Panc1 (cell line): ENCODE data around the gene FAM107B. TPM values are rescaled to one million over a fixed set of nuclear protein-coding genes. Genes with fewer than 3 reads are reported as not detected.

Experiments
- ATAC-seq: fragments of 200-7000 bp; cut with Tn5 transposase; 2 replicates; pipeline ENCODE4 v1.9.1; 2020; ENCODE audit warnings: mild to moderate bottlenecking, moderate library complexity
- BruUV-seq: library from RNA; stranded (reverse); fragments of 400-500 nt; replicated peaks from 2 replicates; lab custom pipeline; 2021; lab: Mats Ljungman, UMichigan
- CTCF ChIA-PET: fragments of 300-600 bp; sonication (Branson Sonifier 250); formaldehyde crosslinking; loops from one replicate; lab custom pipeline; 2022; ENCODE audit warnings: antibody characterized with exemption; lab: Charles Lee
- POLR2A ChIA-PET: fragments of 300-600 bp; sonication (Branson Sonifier 250); formaldehyde crosslinking; loops from one replicate; lab custom pipeline; 2022; ENCODE audit warnings: antibody characterized with exemption; lab: Charles Lee
- DNase-seq: peaks from one replicate; pipeline ENCODE4 v3.0.0-alpha.2; 2010; ENCODE audit warnings: low read depth, low spot score
- H3K27ac ChIP-seq: 2 replicates; pipeline ENCODE4 v1.5.1; 2011; ENCODE audit warnings: mild to moderate bottlenecking, low read length, inconsistent platforms
- H3K27me3 ChIP-seq: fragments of 200-500 bp; sonication (Bioruptor generic); 2 replicates; pipeline ENCODE4 v1.6.0; 2014; ENCODE audit warnings: low read length, inconsistent platforms; ENCODE audit not compliant: control insufficient read depth, insufficient read depth
- H3K36me3 ChIP-seq: fragments of 200-500 bp; sonication (Bioruptor generic); 2 replicates; pipeline ENCODE4 v1.5.1; 2014; ENCODE audit warnings: inconsistent platforms, mild to moderate bottlenecking, low read length, moderate library complexity; ENCODE audit not compliant: control insufficient read depth, insufficient read depth
- H3K4me1 ChIP-seq: 2 replicates; pipeline ENCODE4 v1.5.1; 2011; ENCODE audit warnings: inconsistent platforms, mild to moderate bottlenecking, low read length, moderate library complexity; ENCODE audit not compliant: control insufficient read depth, insufficient read depth
- H3K4me3 ChIP-seq, 2 experiments: 2 replicates each; pipeline ENCODE4 v1.5.1; 2011 to 2012; ENCODE audit warnings: low read depth in 2 of 2, low read length in 2 of 2, mild to moderate bottlenecking in 2 of 2, inconsistent platforms in 1 of 2, moderate library complexity in 1 of 2
- H3K9me3 ChIP-seq: fragments of 200-500 bp; sonication (Bioruptor generic); 2 replicates; pipeline ENCODE4 v1.5.1; 2014; ENCODE audit warnings: low read depth, mild to moderate bottlenecking, inconsistent platforms, low read length, moderate library complexity; ENCODE audit not compliant: control insufficient read depth, insufficient read depth
- POLR2AphosphoS5 ChIP-seq: IDR thresholded peaks from 2 replicates; pipeline ENCODE4 v1.6.1; 2012; ENCODE audit warnings: mild to moderate bottlenecking, low read depth, low read length, moderate library complexity
- SIN3A ChIP-seq: IDR thresholded peaks from 2 replicates; pipeline ENCODE4 v1.6.1; 2012; ENCODE audit warnings: low read depth, mild to moderate bottlenecking, low read length, moderate library complexity, borderline replicate concordance; ENCODE audit not compliant: insufficient read depth
- TCF7L2 ChIP-seq: IDR thresholded peaks from 2 replicates; pipeline ENCODE4 v1.6.1; 2011; ENCODE audit warnings: mild to moderate bottlenecking, low read depth, low read length, inconsistent platforms
- in situ Hi-C: cut with HindIII; loops from 2 replicates; pipeline ENCODE4 v1.10.0; 2016; ENCODE audit warnings: low sequenced_read_pairs, low pct_unique_long_range_greater_than_20kb
- intact Hi-C: fragments of 100-400 bp; cut with micrococcal nuclease; formaldehyde crosslinking; loops from one replicate; pipeline ENCODE4 v1.10.0; 2022; ENCODE audit not compliant: unreplicated experiment
- total RNA-seq: library from RNA; stranded (reverse); gene quantifications from one replicate; pipeline ENCODE4 v1.2.1, GENCODE V29; 2021; ENCODE audit not compliant: unreplicated experiment
- TF ChIP-seq, protein P1 (sequence below), 2 experiments: IDR thresholded peaks; 2 replicates each; pipeline ENCODE4 v1.6.1; 2011 to 2012; ENCODE audit warnings: low read depth in 2 of 2, control low read depth in 1 of 2, low read length in 1 of 2, mild to moderate bottlenecking in 1 of 2, moderate library complexity in 1 of 2; ENCODE audit not compliant: insufficient read depth in 1 of 2
- TF ChIP-seq, protein P2 (sequence below): fragments of 450-650 bp; IDR thresholded peaks from 2 replicates; pipeline ENCODE4 v1.5.1; 2017; ENCODE audit warnings: mild to moderate bottlenecking

FAM107B gene
- total RNA-seq, 1 experiment from 2014 or later, result 13.4 TPM

DNA sequence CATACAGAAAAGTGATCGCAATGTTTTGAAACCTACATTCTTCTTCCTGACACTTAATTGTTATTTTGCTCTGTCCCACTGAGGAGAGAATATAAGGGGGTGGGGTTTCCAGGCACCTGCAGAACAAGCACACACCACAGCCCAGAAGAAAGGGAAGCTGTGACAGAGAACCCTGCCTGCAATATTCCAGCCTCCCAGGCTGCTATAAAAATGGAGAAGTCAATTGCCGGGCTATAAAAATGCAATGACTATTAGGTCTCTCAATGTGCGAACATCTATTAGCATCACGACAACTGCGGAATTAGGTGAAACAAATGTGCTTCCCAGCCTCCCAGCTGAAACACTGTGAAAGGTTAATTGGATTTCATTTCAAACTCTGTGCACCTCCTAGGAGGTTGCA, 298.7 kb downstream of the FAM107B start:
- TF ChIP-seq, protein P1, sequence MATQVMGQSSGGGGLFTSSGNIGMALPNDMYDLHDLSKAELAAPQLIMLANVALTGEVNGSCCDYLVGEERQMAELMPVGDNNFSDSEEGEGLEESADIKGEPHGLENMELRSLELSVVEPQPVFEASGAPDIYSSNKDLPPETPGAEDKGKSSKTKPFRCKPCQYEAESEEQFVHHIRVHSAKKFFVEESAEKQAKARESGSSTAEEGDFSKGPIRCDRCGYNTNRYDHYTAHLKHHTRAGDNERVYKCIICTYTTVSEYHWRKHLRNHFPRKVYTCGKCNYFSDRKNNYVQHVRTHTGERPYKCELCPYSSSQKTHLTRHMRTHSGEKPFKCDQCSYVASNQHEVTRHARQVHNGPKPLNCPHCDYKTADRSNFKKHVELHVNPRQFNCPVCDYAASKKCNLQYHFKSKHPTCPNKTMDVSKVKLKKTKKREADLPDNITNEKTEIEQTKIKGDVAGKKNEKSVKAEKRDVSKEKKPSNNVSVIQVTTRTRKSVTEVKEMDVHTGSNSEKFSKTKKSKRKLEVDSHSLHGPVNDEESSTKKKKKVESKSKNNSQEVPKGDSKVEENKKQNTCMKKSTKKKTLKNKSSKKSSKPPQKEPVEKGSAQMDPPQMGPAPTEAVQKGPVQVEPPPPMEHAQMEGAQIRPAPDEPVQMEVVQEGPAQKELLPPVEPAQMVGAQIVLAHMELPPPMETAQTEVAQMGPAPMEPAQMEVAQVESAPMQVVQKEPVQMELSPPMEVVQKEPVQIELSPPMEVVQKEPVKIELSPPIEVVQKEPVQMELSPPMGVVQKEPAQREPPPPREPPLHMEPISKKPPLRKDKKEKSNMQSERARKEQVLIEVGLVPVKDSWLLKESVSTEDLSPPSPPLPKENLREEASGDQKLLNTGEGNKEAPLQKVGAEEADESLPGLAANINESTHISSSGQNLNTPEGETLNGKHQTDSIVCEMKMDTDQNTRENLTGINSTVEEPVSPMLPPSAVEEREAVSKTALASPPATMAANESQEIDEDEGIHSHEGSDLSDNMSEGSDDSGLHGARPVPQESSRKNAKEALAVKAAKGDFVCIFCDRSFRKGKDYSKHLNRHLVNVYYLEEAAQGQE (IDR thresholded peaks at IDR 0.05; ENCODE audit: insufficient read depth in 1 of 2, low read depth in 2 of 2, low read length in 1 of 2), result no peak
- TF ChIP-seq SIN3A (no peak), POLR2AphosphoS5 (no peak), TCF7L2 (no peak)
- TF ChIP-seq, protein P2, sequence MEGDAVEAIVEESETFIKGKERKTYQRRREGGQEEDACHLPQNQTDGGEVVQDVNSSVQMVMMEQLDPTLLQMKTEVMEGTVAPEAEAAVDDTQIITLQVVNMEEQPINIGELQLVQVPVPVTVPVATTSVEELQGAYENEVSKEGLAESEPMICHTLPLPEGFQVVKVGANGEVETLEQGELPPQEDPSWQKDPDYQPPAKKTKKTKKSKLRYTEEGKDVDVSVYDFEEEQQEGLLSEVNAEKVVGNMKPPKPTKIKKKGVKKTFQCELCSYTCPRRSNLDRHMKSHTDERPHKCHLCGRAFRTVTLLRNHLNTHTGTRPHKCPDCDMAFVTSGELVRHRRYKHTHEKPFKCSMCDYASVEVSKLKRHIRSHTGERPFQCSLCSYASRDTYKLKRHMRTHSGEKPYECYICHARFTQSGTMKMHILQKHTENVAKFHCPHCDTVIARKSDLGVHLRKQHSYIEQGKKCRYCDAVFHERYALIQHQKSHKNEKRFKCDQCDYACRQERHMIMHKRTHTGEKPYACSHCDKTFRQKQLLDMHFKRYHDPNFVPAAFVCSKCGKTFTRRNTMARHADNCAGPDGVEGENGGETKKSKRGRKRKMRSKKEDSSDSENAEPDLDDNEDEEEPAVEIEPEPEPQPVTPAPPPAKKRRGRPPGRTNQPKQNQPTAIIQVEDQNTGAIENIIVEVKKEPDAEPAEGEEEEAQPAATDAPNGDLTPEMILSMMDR, result no peak
- in situ Hi-C loops, result no loop called here
- ATAC-seq (no peak), DNase-seq (no peak)
- Histone ChIP-seq H3K27ac (no peak overlapping the region), H3K4me1 (no peaks in the 10 kb centered on the region), H3K27me3 (no peaks in the 10 kb centered on the region), H3K4me3 (no peak overlapping the region), H3K9me3 (no peaks in the 10 kb centered on the region), H3K36me3 (no peaks in the 10 kb centered on the region)
- ChIA-PET CTCF (no interaction called here), POLR2A (no interaction called here)
- no TSS peak for BruUV-seq
- intact Hi-C loops, result loop anchor here (10.0 kb wide), 1 partner anchor 281 kb away; no protein-coding TSS in a partner anchor

DNA sequence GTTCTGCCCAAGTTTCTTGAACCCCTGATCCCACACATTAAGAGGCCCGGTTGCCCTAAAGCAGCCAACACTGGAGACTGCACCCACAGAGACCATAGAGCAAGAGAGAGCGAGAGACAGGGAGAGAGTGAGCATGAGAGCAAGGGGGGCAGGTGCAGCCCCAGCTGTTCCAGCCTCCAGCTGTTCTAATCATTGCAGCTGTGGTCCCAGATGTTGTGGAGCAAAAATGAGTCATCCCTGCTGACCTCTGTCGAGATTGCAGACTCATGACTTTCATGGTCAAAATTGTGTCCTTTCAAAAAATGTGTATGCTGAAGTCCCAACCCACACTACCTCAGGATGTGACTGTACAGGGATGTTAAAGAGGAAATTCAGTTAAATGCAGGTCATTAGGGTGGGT, 300.0 kb downstream of the FAM107B start:
- TF ChIP-seq, protein P2, result no peak
- TF ChIP-seq SIN3A (no peak), TCF7L2 (no peak), POLR2AphosphoS5 (no peak)
- TF ChIP-seq, protein P1 (IDR thresholded peaks at IDR 0.05; ENCODE audit: insufficient read depth in 1 of 2, low read depth in 2 of 2, low read length in 1 of 2), result no peak
- no peak for ATAC-seq
- no peak for DNase-seq
- ChIA-PET POLR2A (no interaction called here), CTCF (no interaction called here)
- Histone ChIP-seq H3K4me3 (no peak overlapping the region), H3K27ac (no peak overlapping the region), H3K9me3 (no peaks in the 10 kb centered on the region), H3K36me3 (no peaks in the 10 kb centered on the region), H3K27me3 (no peaks in the 10 kb centered on the region), H3K4me1 (no peaks in the 10 kb centered on the region)
- intact Hi-C loops, result loop anchor here (10.0 kb wide), 1 partner anchor 280 kb away; no protein-coding TSS in a partner anchor
- in situ Hi-C loops, result no loop called here
- BruUV-seq, result no TSS peak
